ENCODE measurements around the gene REELD1.
A peak's percentile ranks its signal among the peaks of the same experiment; 100 is the strongest.

Gene REELD1

DNA sequence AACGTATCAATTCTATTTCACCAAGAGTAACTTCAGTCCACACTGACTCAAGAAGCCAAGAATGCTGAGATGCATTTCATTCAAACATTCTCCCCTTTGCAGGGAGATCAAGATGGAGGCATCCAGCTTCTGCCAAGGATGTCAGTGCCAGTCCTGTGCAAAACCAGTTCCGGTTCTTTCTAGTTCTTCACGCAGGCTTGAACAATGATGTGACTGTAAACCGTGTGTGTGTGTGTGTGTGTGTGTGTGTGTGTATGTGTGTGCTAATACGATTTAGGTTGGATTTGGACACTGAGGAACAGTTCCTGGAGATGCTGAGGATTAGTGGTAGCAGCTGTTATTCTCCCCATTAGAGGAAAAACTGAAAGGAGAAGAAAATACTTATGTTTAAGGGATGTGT is at the start of gene REELD1:
Gene REELD1 (plus strand): TSS at position 301 of the 400 bp plus-strand sequence. CDS start 2,415 bp downstream, outside the sequence.
- DNase-seq (ENCODE audit: low spot score): no peak

GRCh38 chr4:146165221-146165620 is 49.1 kb upstream of the REELD1 start:
- DNase-seq (ENCODE audit: low spot score): no peak

DNA sequence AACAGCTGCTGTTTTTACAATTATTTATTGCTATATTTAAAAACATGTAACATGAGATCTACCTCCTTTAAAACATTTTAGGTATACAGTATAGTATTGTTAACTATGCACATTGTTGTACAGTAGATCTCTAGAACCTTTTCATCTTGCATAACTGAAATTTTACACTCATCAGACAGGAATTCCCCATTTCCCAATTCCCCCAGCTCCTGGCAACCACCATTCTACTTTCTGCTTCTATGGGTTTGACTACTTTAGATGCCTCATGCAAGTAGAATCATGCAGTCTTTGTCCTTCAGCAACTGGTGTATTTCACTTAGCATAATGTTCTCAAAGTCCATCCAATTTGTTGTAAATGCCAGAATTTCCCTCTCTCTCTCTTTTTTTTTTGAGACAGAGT is 48.5 kb upstream of the REELD1 start:
- DNase-seq (ENCODE audit: low spot score): no peak

- no peak for DNase-seq (ENCODE audit: low spot score)
Measured at GRCh38 chr4:146170149-146170548, 44.2 kb upstream of the REELD1 start.

- DNase-seq (ENCODE audit: low spot score): peak; percentile 81
Measured at GRCh38 chr4:146175541-146176453, 38.5 kb upstream of the REELD1 start, which contains the start of gene LSM6. Gene LSM6, plus strand, starts transcription at chr4:146175718. Its CDS starts 7,204 bp downstream, at chr4:146182922.

GRCh38 chr4:146176891-146177290 is 37.4 kb upstream of the REELD1 start:
- DNase-seq (ENCODE audit: low spot score): no peak

DNA sequence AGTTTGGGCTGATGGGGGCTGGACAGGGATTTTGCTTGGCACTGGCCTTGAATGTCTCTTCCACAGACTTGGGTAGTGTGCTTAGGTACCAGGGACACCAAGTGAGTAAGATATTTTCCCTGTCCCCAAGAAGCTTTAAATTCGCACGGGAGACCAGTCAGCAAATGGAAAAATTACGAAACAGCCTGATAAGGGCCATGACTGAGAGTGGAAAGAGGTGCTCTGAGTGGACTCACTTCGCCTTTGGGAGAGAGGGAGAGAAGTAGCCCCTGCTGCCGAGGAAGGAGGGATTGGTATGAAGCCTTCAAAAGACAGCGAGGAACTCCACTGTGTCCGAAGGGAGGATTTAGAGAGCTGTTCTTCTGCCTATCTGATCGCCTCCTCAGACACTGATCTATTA is 36.2 kb upstream of the REELD1 start:
- no peak for DNase-seq (ENCODE audit: low spot score)

GRCh38 chr4:146179784-146180370 is 34.5 kb upstream of the REELD1 start:
- DNase-seq (ENCODE audit: low spot score): no peak

- no peak for DNase-seq (ENCODE audit: low spot score)
Measured at GRCh38 chr4:146182443-146182842, 31.9 kb upstream of the REELD1 start.

DNA sequence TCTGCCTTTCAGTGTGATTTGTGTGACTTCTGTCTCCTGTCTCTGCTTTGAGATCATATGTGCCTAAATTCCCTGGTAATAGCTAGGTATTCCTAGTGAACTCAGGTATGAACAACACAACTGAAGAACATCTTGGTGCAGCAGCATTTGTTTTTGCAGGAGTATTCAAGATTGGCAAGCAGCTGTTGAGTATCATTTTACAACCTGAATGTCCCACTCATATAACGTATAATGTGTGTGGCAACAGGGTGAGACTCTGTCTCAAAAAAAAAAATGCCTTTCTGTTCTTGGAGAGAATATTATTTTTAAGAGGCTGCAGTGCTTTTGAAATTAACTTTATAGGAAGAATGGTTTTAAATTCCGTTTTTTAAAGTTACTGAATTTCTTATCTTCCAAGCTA is 31.1 kb upstream of the REELD1 start:
- no peak for DNase-seq (ENCODE audit: low spot score)

GRCh38 chr4:146186041-146186440 is 28.3 kb upstream of the REELD1 start:
- DNase-seq (ENCODE audit: low spot score): no peak

DNA sequence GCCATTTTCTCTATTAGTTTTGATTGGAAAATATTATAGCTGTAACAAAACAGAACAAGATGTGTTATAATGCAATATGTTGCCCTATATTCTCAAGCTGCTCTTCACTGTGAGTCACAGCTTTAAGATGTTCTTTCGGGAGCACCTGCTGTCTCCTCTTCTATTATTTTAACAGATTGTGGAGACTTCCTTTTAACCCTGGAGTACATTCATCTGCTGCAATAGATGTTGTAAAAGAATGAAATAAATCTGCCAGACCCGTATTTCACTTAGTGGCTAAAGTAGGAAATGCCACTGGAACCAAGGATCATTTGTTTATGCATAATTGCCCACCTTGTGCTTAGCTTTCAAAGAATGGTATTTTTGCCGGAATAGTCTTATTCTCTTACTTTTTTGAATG is 27.7 kb upstream of the REELD1 start:
- DNase-seq (ENCODE audit: low spot score): no peak

DNA sequence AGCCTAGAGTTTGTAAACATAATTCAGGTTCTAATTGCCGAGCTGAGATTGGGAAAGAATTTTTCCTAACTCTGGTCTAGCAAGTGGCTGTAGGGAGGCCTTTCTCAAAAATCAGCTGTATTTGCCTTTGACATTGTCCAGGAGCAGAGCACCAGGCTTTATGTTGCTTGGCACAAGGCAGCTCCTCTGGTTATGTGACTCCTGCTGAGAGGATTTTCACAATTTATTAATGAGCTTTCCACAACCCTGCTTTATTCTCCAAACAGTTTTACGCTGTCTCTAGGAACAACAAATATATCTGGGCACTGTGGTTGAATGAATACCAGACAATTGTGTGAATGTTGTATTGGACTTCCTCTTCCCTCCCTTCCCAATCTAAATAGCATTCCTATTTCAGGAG is 23.9 kb upstream of the REELD1 start:
- no peak for DNase-seq (ENCODE audit: low spot score)

DNA sequence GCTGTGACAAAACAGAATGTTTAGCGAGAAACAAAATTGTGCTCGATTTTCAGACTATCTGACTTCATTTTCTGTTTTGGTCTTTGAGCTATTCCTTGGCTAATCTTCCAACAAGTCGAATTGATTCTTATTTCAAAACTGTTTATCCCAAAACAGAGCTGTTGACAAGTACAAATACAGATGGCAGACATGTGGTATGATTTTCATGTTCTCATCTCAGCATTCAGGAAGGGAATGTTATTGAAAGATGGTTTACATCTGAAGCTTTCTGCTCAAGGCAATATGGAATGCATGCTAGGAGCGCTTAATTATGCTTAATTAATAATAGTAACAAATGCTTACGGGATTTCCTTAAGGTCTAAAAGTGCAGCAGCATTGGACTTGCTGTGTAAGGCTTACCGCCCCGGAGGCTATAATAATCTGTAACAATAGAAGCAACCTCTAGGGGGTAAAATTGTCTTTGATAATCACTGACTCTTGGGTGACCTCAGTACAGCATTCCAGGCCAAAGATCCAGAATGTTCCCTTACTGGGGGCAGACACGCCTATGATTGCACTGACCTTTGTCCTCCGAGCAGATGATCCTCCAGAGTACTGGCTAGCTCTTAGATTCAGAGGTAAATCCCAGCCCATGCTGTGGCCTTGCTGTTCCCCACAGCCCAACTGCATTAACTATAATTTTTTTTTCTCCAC is 22.4 kb upstream of the REELD1 start:
- DNase-seq (ENCODE audit: low spot score): no peak

- DNase-seq (ENCODE audit: low spot score): no peak
Measured at GRCh38 chr4:146193628-146194027, 20.7 kb upstream of the REELD1 start.

DNA sequence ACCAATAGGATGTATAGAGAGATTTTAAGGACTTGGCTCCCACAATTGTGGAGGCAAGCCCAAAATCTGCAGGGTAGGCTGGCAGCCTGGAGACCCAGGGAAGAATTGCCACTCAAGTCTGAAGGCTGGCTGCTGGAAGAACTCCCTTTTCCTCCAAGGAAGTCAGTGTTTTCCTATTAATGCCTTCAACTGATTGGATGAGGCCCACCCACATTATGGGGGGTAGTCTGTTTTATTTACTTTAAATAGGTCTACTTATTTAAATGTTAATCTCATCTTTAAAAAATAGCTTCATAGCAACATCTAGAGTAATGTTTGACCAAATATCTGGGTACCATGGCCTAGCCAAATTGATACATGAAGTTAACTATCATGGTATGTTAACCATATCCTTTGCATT is 20.1 kb upstream of the REELD1 start:
- no peak for DNase-seq (ENCODE audit: low spot score)

DNA sequence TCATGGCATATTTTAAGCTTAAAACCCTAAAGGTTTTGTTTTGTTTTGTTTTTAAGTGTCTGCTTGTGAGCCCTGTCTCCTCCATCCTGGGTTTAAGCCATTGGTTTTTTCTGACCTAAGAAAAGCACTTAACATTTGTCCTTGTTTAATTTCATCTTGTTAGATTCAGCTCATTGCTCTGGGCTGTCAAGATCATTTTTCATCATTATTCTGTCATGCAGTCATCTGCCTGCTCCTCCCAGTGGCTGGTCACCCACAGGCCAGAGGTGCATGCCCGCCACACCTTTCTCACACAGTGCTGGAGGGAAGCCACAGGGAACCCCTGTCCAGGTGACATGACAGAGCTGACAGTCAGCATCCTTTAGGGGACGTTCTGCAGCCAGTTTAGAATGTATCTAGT is 11.7 kb upstream of the REELD1 start:
- no peak for DNase-seq (ENCODE audit: low spot score)

- DNase-seq (ENCODE audit: low spot score): no peak
Measured at GRCh38 chr4:146207410-146207809, 6.9 kb upstream of the REELD1 start.

- DNase-seq (ENCODE audit: low spot score): no peak
Measured at GRCh38 chr4:146210890-146211289, 3.4 kb upstream of the REELD1 start.

DNA sequence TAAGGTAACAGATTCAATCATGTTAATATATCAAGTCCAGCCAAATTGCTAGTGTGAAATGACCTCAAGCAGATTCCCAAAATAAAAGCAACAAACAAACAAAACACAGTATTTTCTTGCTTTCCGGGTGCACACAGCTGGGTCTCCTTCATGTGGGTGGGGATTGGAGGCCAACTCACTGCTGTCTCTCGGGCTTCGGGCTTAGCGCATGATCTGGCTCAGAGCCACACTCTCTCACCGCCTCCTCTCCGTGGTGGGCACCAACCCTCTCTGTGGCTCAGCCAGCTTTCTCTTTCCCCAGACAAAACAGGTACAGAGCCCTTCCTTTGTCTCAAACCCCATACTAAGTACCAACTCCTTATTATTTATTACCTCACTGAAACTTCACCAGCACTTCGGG is 2.9 kb upstream of the REELD1 start:
- DNase-seq (ENCODE audit: low spot score): no peak

DNA sequence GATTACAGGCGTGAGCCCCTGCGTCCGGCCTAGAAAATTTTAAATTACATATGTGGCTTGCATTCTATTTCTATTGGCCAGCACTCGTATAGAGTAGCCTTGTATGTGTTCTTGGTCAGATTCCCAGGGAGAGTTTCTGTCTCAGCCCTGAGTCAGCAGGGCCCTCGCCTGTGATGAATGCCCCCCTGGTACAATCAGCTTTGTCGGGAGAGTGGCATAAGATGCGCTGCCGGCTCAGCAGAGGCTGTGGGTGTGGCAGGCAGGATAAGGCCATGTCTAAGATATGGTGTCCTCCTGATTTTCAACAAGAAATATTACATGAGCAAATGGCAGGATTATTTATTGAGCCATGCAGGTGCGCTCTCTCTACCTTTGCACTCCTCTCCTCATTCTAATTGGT is 1.6 kb upstream of the REELD1 start:
- DNase-seq (ENCODE audit: low spot score): no peak

- no peak for DNase-seq (ENCODE audit: low spot score)
Measured at GRCh38 chr4:146222313-146222712, 8.0 kb downstream of the REELD1 start.
